Activated T-cell treated with anti-CD3 and anti-CD28 coated beads, Interleukin-2, amount 50 U/mL, for 72 hours (primary cell): ENCODE measurements around the gene PRKCA. TPM values are rescaled to one million over a fixed set of nuclear protein-coding genes. Genes with fewer than 3 reads are reported as not detected.

Experiments used
- ATAC-seq, 2 donors: fragments of 150-1000 bp; cut with Tn5 transposase; replicated peaks in 1 of 2; 2 replicates each; pipeline ENCODE4 v1.10.0; 2021; ENCODE audit warnings: moderate library complexity in 2 of 2, mild to moderate bottlenecking in 1 of 2
- DNase-seq, 2 donors: peaks; one replicate each; pipeline ENCODE4 v3.0.0; 2021 to 2022; ENCODE audit warnings: mixed read lengths in 1 of 2
- H3K27ac Mint-ChIP-seq: one replicate; pipeline ENCODE4 v1.8.0; 2022; ENCODE audit warnings: mild to moderate bottlenecking, moderate library complexity, mixed read lengths
- H3K27me3 Mint-ChIP-seq: one replicate; pipeline ENCODE4 v1.8.0; 2022; ENCODE audit warnings: low read depth, mixed read lengths
- H3K36me3 Mint-ChIP-seq, 2 donors: one replicate each; pipeline ENCODE4 v1.8.0; 2022; ENCODE audit warnings: mixed read lengths in 2 of 2, mild to moderate bottlenecking in 1 of 2; ENCODE audit not compliant: insufficient read depth in 2 of 2
- H3K4me1 Mint-ChIP-seq: one replicate; pipeline ENCODE4 v1.8.0; 2022; ENCODE audit warnings: low read depth, mixed read lengths
- H3K4me3 Mint-ChIP-seq, 2 donors: one replicate each; pipeline ENCODE4 v1.8.0; 2022; ENCODE audit warnings: mild to moderate bottlenecking in 2 of 2, mixed read lengths in 2 of 2, moderate library complexity in 2 of 2
- H3K9me3 Mint-ChIP-seq, 2 donors: one replicate each; pipeline ENCODE4 v1.8.0; 2022; ENCODE audit warnings: mixed read lengths in 2 of 2
- total RNA-seq, 2 donors: library from RNA; stranded (reverse); gene quantifications; one replicate each; pipeline ENCODE4 v1.2.3, GENCODE V29; 2022

The PRKCA gene
- total RNA-seq, 2 donors from 2014 or later, result 126 to 138 TPM

DNA sequence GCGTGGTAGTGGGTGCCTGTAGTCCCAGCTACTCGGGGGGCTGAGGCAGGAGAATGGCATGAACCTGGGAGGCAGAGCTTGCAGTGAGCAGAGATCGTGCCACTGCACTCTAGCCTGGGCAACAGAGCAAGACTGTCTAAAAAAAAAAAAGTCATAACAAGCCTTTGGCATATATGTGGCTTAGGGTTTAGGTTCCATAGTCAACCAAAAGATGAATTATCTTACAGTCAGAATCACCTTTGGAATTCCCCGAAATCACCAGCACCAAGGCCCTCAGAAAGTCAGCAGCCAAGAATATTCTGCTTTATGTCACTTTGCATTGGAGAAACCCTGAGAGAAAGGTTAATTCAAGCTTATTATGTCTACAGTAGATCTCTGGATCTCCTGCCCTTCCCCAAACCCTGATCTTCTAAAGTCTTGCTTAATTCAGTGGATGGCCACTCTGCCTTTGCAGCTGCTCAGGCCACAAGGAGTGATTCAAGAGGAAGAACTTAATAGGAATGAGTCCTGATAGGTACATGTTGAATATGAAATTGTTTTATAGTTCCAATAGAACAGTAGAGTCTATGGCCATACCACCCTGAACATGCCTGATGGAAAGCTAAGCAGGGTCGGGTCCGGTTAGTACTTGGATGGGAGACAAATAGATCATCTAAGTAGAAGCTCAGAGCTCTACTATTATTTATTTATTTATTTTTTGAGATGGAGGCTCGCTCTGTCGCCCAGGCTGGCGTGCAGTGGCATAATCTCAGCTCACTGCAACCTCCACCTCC, 336.5 kb downstream of the PRKCA start:
- Mint-ChIP-seq H3K36me3 (peaks cover 4 to 11% of the 10 kb centered on the region in 2 donors), H3K9me3 (no peaks in the 10 kb centered on the region), H3K4me1 (peaks cover 38% of the 10 kb centered on the region), H3K27me3 (no peaks in the 10 kb centered on the region), H3K4me3 (no peak overlapping the region), H3K27ac (no peak overlapping the region)
- no peak for ATAC-seq
- no peak for DNase-seq

- DNase-seq, result no peak
- Mint-ChIP-seq H3K27ac (peak overlapping the region; percentile 57), H3K27me3 (no peaks in the 10 kb centered on the region), H3K36me3 (peaks cover 7 to 18% of the 10 kb centered on the region in 2 donors), H3K4me1 (peaks cover under 1% of the 10 kb centered on the region), H3K9me3 (no peaks in the 10 kb centered on the region), H3K4me3 (no peak overlapping the region)
- no peak for ATAC-seq
Observed at GRCh38 chr17:66643815-66644710, 341.6 kb downstream of the PRKCA start.

DNA sequence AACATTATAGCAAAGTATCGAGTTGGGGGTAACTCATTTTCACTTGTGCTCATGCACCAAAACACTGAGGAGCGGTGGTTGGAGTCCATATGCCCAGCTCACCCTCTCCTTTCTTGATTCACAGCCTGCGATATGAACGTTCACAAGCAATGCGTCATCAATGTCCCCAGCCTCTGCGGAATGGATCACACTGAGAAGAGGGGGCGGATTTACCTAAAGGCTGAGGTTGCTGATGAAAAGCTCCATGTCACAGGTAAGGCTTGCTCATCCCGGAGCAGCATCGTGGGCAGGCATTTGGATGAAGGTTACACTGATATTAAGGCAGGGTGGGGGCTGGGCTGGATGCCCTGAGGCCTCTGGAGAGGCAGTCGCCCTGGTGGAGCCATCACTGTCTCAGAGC, 342.8 kb downstream of the PRKCA start:
- H3K36me3 Mint-ChIP-seq, result peaks cover 7 to 27% of the 10 kb centered on the region in 2 donors
- no peaks in the 10 kb centered on the region for H3K27me3 Mint-ChIP-seq
- no peak overlapping the region for H3K4me3 Mint-ChIP-seq
- H3K9me3 Mint-ChIP-seq, result no peaks in the 10 kb centered on the region
- ATAC-seq, result no peak
- peaks cover 13% of the 10 kb centered on the region for H3K4me1 Mint-ChIP-seq
- no peak for DNase-seq
- H3K27ac Mint-ChIP-seq, result peak overlapping the region; percentile 67

- H3K27ac Mint-ChIP-seq, result no peak overlapping the region
- ATAC-seq, result no peak
- no peak overlapping the region for H3K4me3 Mint-ChIP-seq
- H3K27me3 Mint-ChIP-seq, result no peaks in the 10 kb centered on the region
- H3K9me3 Mint-ChIP-seq, result no peaks in the 10 kb centered on the region
- peaks cover 10 to 25% of the 10 kb centered on the region in 2 donors for H3K36me3 Mint-ChIP-seq
- DNase-seq, result no peak
- H3K4me1 Mint-ChIP-seq, result peaks cover 27% of the 10 kb centered on the region
Observed at GRCh38 chr17:66647391-66647983, 345.1 kb downstream of the PRKCA start.

DNA sequence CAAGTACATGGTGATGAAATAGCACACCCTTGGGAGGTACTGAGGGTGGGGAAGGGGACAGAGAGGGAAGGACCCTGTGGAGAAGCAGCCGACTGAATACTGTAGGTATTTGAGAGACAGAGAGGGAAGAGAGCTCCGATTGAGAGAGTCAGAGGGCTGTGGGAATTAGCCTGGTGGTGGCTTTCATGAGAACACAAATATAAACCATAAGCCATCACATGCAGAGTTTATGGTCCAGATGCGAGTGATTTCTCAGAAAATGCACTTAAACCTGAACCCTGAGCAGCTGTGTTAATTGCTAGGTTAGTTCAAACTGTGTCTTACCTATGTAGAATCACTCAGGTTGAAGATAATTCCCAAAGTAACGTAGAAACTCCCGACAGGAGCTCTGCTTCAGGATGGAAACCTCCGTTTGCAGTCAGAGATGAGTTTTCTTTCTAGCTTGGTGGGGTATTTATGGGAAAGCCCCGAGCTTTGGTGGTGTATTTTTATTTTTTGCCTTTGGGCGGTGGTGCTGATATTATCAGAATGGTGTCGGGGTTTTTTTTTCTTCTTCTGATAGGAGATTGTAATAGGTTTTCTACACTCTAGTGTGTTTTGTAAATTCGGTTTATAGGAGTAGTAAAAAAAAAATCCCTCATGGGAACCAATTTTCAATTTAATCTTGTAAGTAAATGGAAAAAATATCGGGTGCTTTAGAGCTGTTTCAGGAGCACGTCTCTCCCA, 347.6 kb downstream of the PRKCA start:
- Mint-ChIP-seq H3K4me1 (peaks cover 50% of the 10 kb centered on the region), H3K36me3 (peaks cover 16 to 40% of the 10 kb centered on the region in 2 donors), H3K4me3 (peak overlapping the region in 1 of 2 donors; percentile 64), H3K9me3 (no peaks in the 10 kb centered on the region), H3K27ac (peak overlapping the region; percentile 40), H3K27me3 (no peaks in the 10 kb centered on the region)
- ATAC-seq (no peak), DNase-seq (no peak)

GRCh38 chr17:66650544-66650877, 348.1 kb downstream of the PRKCA start:
- Mint-ChIP-seq H3K36me3 (peaks cover 15 to 42% of the 10 kb centered on the region in 2 donors), H3K27me3 (no peaks in the 10 kb centered on the region), H3K9me3 (no peaks in the 10 kb centered on the region), H3K27ac (peak overlapping the region; percentile 85), H3K4me1 (peaks cover 55% of the 10 kb centered on the region), H3K4me3 (peak overlapping the region in 1 of 2 donors; percentile 64)
- DNase-seq (no peak), ATAC-seq (no peak)

- ATAC-seq, result peak; percentile 70 to 71
- Mint-ChIP-seq H3K27ac (peak overlapping the region; percentile 82), H3K9me3 (peaks cover 5% of the 10 kb centered on the region in 2 donors), H3K4me3 (peak overlapping the region; percentile 6 to 48), H3K36me3 (peaks cover 27 to 61% of the 10 kb centered on the region in 2 donors), H3K27me3 (no peaks in the 10 kb centered on the region), H3K4me1 (peaks cover 71% of the 10 kb centered on the region)
- DNase-seq, result peak; percentile 42 to 50
Observed at GRCh38 chr17:66652840-66653507, 350.6 kb downstream of the PRKCA start.

DNA sequence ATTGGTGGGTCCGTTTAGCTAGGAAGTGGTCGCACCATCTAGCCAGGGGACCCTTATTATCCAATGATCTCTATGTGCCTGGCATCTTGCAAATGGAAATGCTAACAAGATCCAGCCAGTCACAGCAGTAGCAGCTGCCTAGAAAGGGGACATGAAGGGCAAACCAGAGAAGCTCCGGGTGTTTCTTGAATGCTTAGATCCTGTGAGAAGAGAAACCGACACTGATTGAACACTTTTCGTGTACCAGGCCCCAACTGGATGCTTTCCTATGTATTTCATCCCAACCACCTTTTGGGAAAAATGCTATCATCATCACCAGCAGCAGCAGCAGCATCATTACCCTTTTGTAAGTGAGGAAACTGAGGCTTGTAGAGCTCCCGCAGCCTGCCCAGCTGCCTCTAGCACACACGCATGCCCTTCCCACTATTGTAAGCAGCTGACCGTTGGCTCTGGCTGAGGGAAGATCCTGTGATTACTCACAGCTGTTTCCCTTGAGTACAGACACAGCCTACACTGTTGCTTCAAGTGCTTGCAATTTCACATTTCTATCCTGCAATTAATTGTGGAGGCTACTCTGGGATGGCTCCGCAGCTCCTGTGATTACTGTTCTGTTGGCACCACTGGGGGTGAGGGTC, 351.8 kb downstream of the PRKCA start:
- peaks cover 34 to 66% of the 10 kb centered on the region in 2 donors for H3K36me3 Mint-ChIP-seq
- no peak for DNase-seq
- peaks cover 69% of the 10 kb centered on the region for H3K4me1 Mint-ChIP-seq
- no peak for ATAC-seq
- no peak overlapping the region for H3K4me3 Mint-ChIP-seq
- peaks cover 5 to 7% of the 10 kb centered on the region in 2 donors for H3K9me3 Mint-ChIP-seq
- H3K27me3 Mint-ChIP-seq, result no peaks in the 10 kb centered on the region
- H3K27ac Mint-ChIP-seq, result no peak overlapping the region

GRCh38 chr17:66654764-66655163, 352.4 kb downstream of the PRKCA start:
- peaks cover 67% of the 10 kb centered on the region for H3K4me1 Mint-ChIP-seq
- no peak for ATAC-seq
- no peak for DNase-seq
- no peak overlapping the region for H3K4me3 Mint-ChIP-seq
- peaks cover 5 to 7% of the 10 kb centered on the region in 2 donors for H3K9me3 Mint-ChIP-seq
- no peak overlapping the region for H3K27ac Mint-ChIP-seq
- H3K36me3 Mint-ChIP-seq, result peaks cover 36 to 65% of the 10 kb centered on the region in 2 donors
- no peaks in the 10 kb centered on the region for H3K27me3 Mint-ChIP-seq

- peak overlapping the region; percentile 90 for H3K27ac Mint-ChIP-seq
- H3K36me3 Mint-ChIP-seq, result peaks cover 38 to 63% of the 10 kb centered on the region in 2 donors
- peak overlapping the region; percentile 36 to 68 for H3K4me3 Mint-ChIP-seq
- H3K9me3 Mint-ChIP-seq, result peaks cover 5 to 7% of the 10 kb centered on the region in 2 donors
- ATAC-seq, result peak; percentile 6 to 27
- H3K27me3 Mint-ChIP-seq, result no peaks in the 10 kb centered on the region
- H3K4me1 Mint-ChIP-seq, result peaks cover 64% of the 10 kb centered on the region
- no peak for DNase-seq
Observed at GRCh38 chr17:66655461-66655860, 353.0 kb downstream of the PRKCA start.

GRCh38 chr17:66655861-66656260, 353.4 kb downstream of the PRKCA start:
- Mint-ChIP-seq H3K27ac (peak overlapping the region; percentile 90), H3K9me3 (peaks cover 5 to 7% of the 10 kb centered on the region in 2 donors), H3K4me3 (peak overlapping the region; percentile 36 to 68), H3K4me1 (peaks cover 62% of the 10 kb centered on the region), H3K27me3 (no peaks in the 10 kb centered on the region), H3K36me3 (peaks cover 36 to 60% of the 10 kb centered on the region in 2 donors)
- ATAC-seq (peak; percentile 91), DNase-seq (peak; percentile 71 to 80)
